Tibial nerve (tissue), 3 donors: ENCODE data around the gene FAT1.

Experiments used
- POLR2A ChIP-seq, 2 donors: fragments of 450-650 bp; IDR thresholded peaks; one replicate each; pipeline ENCODE4 v1.6.1; 2017; ENCODE audit warnings: antibody characterized with exemption in 2 of 2, mild to moderate bottlenecking in 2 of 2, moderate library complexity in 2 of 2
- TF ChIP-seq, protein P1 (sequence below), 5 experiments: fragments of 200-600 bp in 3 of 5; fragments of 450-650 bp in 2 of 5; sonication (generic) in 3 of 5; IDR thresholded peaks; one replicate each; pipeline ENCODE4 v1.5.1; 2016 to 2019; ENCODE audit warnings: antibody characterized with exemption in 5 of 5, mild to moderate bottlenecking in 3 of 5, moderate library complexity in 2 of 5

DNA sequence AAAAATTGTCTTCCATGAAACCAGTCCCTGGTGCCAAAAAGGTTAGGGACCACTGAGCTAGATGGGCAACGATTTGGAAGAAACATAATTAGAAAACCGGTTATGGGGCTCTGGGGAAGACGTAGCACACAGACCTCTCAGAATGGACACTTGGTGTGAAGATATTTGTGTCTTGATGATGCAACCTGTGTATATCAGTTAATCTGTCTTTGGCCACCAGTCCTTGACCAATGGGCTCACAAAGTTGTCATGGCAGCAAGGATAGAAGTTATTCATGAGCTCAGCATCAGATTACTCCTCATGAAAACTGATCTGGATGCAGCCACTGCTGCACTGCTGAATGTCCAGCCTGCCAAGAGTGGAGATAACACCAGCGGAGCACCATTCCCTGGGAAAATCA lies 181.9 kb downstream of the FAT1 start:
- no peak for TF ChIP-seq POLR2A (IDR thresholded peaks at IDR 0.05)
- TF ChIP-seq, protein P1, sequence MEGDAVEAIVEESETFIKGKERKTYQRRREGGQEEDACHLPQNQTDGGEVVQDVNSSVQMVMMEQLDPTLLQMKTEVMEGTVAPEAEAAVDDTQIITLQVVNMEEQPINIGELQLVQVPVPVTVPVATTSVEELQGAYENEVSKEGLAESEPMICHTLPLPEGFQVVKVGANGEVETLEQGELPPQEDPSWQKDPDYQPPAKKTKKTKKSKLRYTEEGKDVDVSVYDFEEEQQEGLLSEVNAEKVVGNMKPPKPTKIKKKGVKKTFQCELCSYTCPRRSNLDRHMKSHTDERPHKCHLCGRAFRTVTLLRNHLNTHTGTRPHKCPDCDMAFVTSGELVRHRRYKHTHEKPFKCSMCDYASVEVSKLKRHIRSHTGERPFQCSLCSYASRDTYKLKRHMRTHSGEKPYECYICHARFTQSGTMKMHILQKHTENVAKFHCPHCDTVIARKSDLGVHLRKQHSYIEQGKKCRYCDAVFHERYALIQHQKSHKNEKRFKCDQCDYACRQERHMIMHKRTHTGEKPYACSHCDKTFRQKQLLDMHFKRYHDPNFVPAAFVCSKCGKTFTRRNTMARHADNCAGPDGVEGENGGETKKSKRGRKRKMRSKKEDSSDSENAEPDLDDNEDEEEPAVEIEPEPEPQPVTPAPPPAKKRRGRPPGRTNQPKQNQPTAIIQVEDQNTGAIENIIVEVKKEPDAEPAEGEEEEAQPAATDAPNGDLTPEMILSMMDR (IDR thresholded peaks at IDR 0.05), result no peak
